Measurements from ENCODE around the gene SIVA1.

The SIVA1 gene

GRCh38 chr14:104752735-104753527 is at the start of gene SIVA1:
SIVA1 (plus strand) TSS chr14:104753147; CDS start chr14:104753202, 55 bp downstream.
- peak; percentile 99 for DNase-seq (ENCODE audit: low read depth)

GRCh38 chr14:104703269-104703668 is 49.7 kb upstream of the SIVA1 start:
- no peak for DNase-seq (ENCODE audit: low read depth)

- no peak for DNase-seq (ENCODE audit: low read depth)
Observed at GRCh38 chr14:104704252-104704651, 48.7 kb upstream of the SIVA1 start.

GRCh38 chr14:104705340-104706047 is 47.5 kb upstream of the SIVA1 start:
- DNase-seq (ENCODE audit: low read depth), result no peak

GRCh38 chr14:104706733-104707607 is 46.0 kb upstream of the SIVA1 start:
- DNase-seq (ENCODE audit: low read depth), result no peak

GRCh38 chr14:104707608-104708595 is 45.0 kb upstream of the SIVA1 start:
- no peak for DNase-seq (ENCODE audit: low read depth)

- DNase-seq (ENCODE audit: low read depth), result peak; percentile 58
Observed at GRCh38 chr14:104708606-104709268, 44.2 kb upstream of the SIVA1 start.

GRCh38 chr14:104709387-104710039 is 43.4 kb upstream of the SIVA1 start:
- DNase-seq (ENCODE audit: low read depth), result no peak

GRCh38 chr14:104710071-104710735 is 42.7 kb upstream of the SIVA1 start:
- DNase-seq (ENCODE audit: low read depth), result no peak

- no peak for DNase-seq (ENCODE audit: low read depth)
Observed at GRCh38 chr14:104712881-104713734, 39.8 kb upstream of the SIVA1 start.

- no peak for DNase-seq (ENCODE audit: low read depth)
Observed at GRCh38 chr14:104714066-104714465, 38.9 kb upstream of the SIVA1 start.

- DNase-seq (ENCODE audit: low read depth), result no peak
Observed at GRCh38 chr14:104714681-104715080, 38.3 kb upstream of the SIVA1 start.

GRCh38 chr14:104715416-104715815 is 37.5 kb upstream of the SIVA1 start:
- DNase-seq (ENCODE audit: low read depth), result no peak

GRCh38 chr14:104715871-104716270 is 37.1 kb upstream of the SIVA1 start:
- DNase-seq (ENCODE audit: low read depth), result no peak

GRCh38 chr14:104717137-104717536 is 35.8 kb upstream of the SIVA1 start:
- no peak for DNase-seq (ENCODE audit: low read depth)

- DNase-seq (ENCODE audit: low read depth), result no peak
Observed at GRCh38 chr14:104717646-104718045, 35.3 kb upstream of the SIVA1 start.

- DNase-seq (ENCODE audit: low read depth), result no peak
Observed at GRCh38 chr14:104718147-104718546, 34.8 kb upstream of the SIVA1 start.

- no peak for DNase-seq (ENCODE audit: low read depth)
Observed at GRCh38 chr14:104718871-104719270, 34.1 kb upstream of the SIVA1 start.

GRCh38 chr14:104719343-104719742 is 33.6 kb upstream of the SIVA1 start:
- no peak for DNase-seq (ENCODE audit: low read depth)

Measured in stimulated activated CD8-positive, alpha-beta memory T cell treated with anti-CD3 and anti-CD28 coated beads, Interleukin-7, amount 100 ng/mL, for 24 hours (primary cell).